Hepatocyte (in vitro differentiated cells): Measurements from ENCODE around the gene CXorf66.

Experiments
- EZH2 ChIP-seq: fragments of 200-600 bp; sonication (generic); IDR thresholded peaks from 2 replicates; pipeline ENCODE4 v1.6.1; 2016; ENCODE audit warnings: antibody characterized with exemption, mild to moderate bottlenecking, borderline replicate concordance
- TF ChIP-seq, protein P1 (sequence below): fragments of 200-600 bp; sonication (generic); IDR thresholded peaks from 2 replicates; pipeline ENCODE4 v1.5.1; 2016; ENCODE audit warnings: antibody characterized with exemption, mild to moderate bottlenecking; ENCODE audit not compliant: poor library complexity

DNA sequence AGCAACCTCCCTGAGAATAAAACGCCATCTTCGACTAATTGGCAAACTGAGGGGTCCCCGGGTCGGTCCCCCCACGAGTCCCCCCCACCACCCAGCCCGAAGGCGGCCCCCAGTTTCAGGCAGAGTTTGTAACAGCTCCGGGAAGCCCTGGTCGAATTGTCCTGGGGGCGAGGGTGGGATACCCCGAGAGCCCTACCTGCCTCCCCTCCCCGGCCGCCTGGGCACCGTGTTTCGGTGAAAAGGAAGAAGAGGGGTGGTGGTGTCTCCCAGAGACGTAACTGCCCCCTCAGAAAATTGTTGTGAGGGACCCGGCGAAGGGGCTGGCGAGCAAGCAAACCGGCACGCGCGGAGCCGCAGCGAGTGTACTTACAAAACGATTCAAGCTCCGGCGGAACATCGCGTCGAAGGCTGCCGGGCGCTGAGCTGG lies 33.7 kb downstream of the CXorf66 start:
- TF ChIP-seq, protein P1, sequence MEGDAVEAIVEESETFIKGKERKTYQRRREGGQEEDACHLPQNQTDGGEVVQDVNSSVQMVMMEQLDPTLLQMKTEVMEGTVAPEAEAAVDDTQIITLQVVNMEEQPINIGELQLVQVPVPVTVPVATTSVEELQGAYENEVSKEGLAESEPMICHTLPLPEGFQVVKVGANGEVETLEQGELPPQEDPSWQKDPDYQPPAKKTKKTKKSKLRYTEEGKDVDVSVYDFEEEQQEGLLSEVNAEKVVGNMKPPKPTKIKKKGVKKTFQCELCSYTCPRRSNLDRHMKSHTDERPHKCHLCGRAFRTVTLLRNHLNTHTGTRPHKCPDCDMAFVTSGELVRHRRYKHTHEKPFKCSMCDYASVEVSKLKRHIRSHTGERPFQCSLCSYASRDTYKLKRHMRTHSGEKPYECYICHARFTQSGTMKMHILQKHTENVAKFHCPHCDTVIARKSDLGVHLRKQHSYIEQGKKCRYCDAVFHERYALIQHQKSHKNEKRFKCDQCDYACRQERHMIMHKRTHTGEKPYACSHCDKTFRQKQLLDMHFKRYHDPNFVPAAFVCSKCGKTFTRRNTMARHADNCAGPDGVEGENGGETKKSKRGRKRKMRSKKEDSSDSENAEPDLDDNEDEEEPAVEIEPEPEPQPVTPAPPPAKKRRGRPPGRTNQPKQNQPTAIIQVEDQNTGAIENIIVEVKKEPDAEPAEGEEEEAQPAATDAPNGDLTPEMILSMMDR, result no peak
- TF ChIP-seq EZH2, result no peak
